ENCODE results near the gene IGFL3. TPM values are rescaled to one million over a fixed set of nuclear protein-coding genes. Genes with fewer than 3 reads are reported as not detected.

Gene IGFL3
- total RNA-seq = 0.30 and 0.78 TPM in 2 replicates

GRCh38 chr19:46124638-46125115 is at the start of gene IGFL3:
IGFL3 (minus strand) TSS chr19:46124688; CDS start chr19:46124649, 39 bp downstream.

GRCh38 chr19:46147791-46148288 is 23.4 kb upstream of the IGFL3 start, which contains the start of gene IGFL2:
IGFL2 (plus strand) TSS chr19:46148238; CDS start chr19:46148279, 41 bp downstream.

Other genes with a start within 250 kb of the IGFL3 start
- 17.1 and 26.2 TPM in 2 replicates for gene IRF2BP1, start 238.5 kb downstream of the IGFL3 start, total RNA-seq
- gene MYPOP, start 222.1 kb downstream of the IGFL3 start, total RNA-seq = 3.2 and 6.8 TPM in 2 replicates
- not detected in 2 replicates for gene NANOS2, start 209.9 kb downstream of the IGFL3 start, total RNA-seq
- gene NOVA2, start 150.8 kb downstream of the IGFL3 start, total RNA-seq = not detected in 2 replicates
- 8.1 and 12.6 TPM in 2 replicates for gene CCDC61, start 129.2 kb downstream of the IGFL3 start, total RNA-seq
- gene PGLYRP1, start 101.6 kb downstream of the IGFL3 start, total RNA-seq = not detected in 2 replicates
- gene IGFL4, start 83.7 kb downstream of the IGFL3 start, total RNA-seq = not detected in 2 replicates
- gene IGFL2, start 23.6 kb upstream of the IGFL3 start, total RNA-seq = not detected in 2 replicates
- gene IGFL1, start 105.1 kb upstream of the IGFL3 start, total RNA-seq = 0.23 and 0.34 TPM in 2 replicates
- gene HIF3A, start 172.4 kb upstream of the IGFL3 start, total RNA-seq = not detected in 2 replicates
- gene PPP5C, start 222.4 kb upstream of the IGFL3 start, total RNA-seq = 48.3 and 72.6 TPM in 2 replicates

Measured in hair follicular keratinocyte (primary cell).